B cell (primary cell): ENCODE measurements around the gene CERS6.

Experiments
- EZH2 ChIP-seq: IDR thresholded peaks from 2 replicates; pipeline ENCODE4 v1.6.1; 2012; ENCODE audit warnings: borderline replicate concordance, low read depth, mild to moderate bottlenecking, moderate library complexity, low read length; ENCODE audit not compliant: insufficient read depth, poor library complexity, severe bottlenecking
- TF ChIP-seq, protein P1 (sequence below): fragments of 200-600 bp; IDR thresholded peaks from one replicate; pipeline ENCODE4 v1.8.0; 2022; ENCODE audit warnings: antibody characterized with exemption, mild to moderate bottlenecking

DNA sequence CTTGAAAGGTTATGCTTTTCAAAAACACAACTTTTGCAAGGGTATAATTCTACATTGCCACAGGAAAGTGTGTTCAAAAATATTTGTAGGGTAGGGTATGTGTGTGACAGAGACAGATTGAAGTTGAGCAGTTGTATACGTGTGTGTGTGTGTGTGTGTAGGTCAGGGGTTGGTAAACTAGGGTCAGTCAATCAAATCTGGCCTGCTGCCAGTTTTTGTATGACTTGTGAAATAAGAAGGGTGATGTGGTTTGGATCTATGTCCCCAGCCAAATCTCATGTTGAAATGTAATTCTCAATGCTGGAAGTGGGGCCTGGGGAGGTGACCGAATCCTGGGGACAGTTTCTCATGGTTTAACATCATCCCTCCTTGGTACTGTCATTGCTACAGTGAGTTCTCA lies 148.2 kb downstream of the CERS6 start:
- TF ChIP-seq, protein P1, sequence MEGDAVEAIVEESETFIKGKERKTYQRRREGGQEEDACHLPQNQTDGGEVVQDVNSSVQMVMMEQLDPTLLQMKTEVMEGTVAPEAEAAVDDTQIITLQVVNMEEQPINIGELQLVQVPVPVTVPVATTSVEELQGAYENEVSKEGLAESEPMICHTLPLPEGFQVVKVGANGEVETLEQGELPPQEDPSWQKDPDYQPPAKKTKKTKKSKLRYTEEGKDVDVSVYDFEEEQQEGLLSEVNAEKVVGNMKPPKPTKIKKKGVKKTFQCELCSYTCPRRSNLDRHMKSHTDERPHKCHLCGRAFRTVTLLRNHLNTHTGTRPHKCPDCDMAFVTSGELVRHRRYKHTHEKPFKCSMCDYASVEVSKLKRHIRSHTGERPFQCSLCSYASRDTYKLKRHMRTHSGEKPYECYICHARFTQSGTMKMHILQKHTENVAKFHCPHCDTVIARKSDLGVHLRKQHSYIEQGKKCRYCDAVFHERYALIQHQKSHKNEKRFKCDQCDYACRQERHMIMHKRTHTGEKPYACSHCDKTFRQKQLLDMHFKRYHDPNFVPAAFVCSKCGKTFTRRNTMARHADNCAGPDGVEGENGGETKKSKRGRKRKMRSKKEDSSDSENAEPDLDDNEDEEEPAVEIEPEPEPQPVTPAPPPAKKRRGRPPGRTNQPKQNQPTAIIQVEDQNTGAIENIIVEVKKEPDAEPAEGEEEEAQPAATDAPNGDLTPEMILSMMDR, result no peak
- no peak for TF ChIP-seq EZH2
